Activated gamma-delta T cell treated with Interleukin-2 at 50 U/mL for 16 hours (primary cell): ENCODE data around the gene HOXA3.

Experiments used
- DNase-seq: peaks from one replicate; pipeline ENCODE4 v3.0.0-alpha.2; 2020

HOXA3 gene

DNA sequence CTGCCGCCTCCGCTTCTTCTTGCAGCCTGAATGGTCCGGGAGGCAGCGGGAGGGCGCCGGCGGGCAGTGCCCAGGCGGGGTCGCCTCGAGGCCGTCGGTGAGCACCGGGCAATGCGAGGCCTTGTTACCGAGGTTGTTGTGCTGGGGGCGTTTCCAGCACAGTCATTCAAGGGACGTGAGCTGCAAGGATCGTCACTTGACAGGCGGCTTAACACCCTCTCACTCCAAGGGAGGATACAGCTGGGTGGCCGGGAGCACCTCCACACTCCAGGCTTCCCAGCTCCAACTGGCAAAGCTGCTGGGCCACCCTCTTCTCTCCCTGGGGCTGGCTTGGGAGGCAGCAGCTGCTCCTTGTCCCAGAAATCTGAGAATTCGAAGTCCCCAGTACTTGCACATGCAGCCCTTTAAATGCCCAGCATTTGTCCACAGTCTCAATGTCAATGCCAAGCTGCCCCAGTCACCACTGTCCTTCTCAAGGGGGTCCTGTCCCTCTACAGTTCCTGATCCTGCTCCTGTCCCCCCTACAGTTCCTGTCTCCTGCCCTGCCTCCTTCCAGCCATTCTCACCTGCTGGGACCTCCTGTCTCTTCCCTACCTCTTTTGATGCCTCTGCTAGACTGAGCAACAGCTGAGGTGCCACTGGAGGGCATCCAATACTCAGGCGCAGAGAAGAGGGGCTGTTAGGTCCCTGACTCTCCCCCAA is 37.1 kb upstream of the HOXA3 start:
- no peak for DNase-seq

DNA sequence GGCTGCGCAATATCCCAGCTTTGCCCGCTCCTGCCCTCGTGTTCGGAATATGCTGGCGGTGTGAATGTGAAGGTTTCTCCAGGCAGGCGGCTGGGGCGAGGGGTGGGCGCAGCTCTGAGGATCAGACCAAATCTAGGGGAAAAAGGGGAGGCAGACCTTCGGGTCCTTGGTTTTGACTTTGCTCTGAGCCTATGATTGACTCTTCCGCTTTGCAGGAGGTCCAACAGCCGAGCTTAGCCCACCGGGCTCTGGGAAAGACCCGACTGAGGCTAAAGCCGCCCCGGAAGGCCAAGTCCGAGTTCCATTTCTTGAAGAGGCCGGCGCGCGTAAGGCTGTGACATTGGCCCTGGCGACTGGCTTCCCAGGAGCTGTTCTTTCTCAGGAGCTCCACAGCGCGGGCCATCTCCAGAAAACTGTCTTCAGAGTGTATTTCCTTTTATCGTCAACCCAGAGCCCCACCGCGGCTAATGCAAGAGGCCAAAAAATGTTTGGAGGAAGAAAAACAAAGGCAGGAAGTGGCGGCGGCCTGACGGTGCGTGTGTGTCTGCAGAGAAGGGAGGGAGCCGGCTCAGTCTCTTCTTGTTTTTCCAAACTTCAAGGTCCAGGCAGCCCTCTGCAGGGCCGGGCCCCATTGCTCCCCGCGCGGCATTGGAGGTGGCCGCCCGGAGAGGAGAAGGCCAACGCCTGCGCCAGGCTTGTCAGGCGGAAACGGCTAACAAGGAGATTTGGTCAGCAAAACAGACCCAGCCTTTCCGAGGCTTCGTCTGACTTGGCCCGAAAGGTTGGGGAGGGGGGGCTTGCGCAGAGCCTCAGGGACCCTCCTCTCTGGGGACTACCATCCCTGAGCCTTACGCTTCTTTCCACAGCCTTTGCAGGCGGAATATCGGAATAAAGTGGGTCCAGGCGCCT is 36.3 kb upstream of the HOXA3 start:
- DNase-seq = no peak

DNA sequence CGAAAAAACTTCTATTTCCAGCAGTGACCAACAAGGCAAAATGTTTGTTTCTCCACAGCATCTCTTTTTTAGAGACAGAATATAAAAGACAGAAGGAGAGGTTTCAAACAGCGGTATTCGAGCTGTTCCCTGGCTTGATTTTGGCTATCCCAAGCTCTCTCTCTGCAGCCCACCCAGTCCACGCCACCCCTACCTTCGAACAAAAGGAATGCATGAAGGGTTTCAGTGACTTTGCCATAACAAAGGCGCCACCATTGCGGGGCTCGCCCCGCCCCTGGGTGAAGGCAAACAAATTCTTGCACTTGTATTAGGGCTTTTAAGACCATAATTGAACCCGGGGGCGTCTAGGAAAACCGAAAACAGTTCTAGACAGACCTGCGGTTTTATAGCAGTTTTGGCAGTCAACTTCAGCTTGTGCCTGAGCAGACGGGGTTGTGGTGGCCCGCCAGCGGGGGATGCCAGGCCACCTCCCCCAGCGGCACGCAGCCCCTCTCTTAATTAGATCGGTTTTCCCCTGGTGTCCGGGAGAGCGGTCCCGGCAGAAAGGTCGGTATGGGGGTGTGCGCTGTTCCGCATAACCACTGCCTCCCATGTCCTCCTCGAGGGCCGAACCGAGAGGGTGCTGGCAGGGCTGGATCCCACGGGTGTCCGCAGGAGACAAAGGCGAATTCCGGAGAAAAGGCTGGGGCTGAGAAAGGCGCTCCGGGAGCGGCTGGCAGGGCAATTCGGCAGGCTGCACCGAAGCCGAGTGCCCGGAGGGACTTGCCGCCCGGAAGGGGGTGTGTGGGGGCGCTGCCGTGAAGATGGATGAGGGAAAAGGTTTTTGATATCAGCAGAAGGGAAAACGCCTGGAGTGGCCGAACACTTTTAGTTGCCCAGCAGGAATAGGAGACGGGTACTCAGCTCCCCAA is 35.3 kb upstream of the HOXA3 start:
- no peak for DNase-seq

DNA sequence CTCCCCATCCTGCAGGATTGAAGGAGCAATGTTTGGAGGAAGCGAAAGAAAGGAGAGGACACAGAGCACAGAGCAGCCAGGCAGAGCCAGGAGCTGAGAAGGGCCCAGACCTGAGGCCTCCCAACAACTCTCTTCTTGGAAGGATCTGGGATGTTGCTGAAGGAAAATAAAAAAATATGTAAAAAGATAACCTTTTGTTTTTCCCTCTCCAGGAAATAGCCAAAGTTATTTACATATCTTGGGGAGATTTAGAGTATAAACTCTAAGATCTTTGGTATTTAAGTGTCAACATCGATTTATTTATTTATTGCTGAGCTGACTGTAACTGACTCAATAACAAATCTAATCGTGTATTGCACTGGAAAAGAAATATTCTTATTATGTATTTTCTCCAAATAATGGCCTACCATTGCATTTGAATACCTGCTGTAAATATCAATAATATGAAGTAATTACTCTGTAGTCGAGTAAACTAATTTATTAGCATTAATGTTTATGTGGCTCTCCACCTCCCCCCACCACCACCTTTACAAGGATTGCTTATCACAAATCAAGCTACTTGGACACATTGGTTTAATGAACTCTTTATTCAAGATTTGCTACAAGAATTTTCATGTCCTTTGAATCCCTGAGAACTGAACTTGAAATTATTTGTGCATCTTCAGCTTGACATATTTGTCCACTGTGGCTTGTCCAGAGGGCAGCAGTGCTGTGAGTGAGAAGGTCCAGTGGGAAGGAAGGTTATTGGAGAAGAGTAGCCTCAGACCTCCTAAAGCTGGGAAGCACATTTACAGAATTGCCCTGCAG is 34.5 kb upstream of the HOXA3 start:
- no peak for DNase-seq

DNA sequence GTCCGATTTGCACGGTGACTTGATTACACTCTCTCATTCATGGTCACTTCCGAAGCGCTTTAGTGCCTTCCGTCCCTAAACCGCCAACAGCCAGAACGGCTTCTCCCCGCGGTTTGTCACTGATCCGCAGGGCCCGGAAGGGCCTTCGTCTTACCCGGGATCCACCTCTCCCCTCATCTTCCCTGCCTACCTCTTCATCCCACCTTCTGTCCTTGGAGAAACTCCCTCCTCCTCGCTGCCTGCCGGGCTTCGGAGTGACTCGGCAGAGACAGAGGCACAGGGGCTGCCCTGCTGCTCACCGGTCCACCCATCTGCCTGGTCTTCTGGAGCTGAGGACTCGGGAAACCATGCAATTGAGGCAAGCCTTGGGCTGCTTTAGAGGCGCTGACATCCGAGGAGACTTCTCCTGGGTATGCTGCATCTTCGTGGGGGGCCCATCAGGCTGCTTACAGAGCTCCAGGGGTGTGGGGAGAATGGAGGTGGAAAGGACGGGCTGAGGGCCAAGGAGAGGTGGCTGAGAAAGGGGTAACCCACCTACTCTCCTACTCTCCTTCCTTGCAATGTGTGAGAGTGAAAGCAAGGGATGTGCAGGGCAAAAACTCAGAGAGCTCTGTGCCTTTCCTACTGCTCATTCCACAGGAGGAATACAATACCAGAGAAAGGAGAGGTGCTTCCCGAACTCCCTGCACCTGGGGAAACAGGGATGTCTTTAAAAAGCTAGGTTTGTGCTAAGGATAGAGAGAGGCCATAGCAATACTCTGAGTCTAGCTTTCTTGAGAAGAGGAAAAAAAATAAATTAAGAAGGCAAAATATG is 33.7 kb upstream of the HOXA3 start:
- DNase-seq = no peak

DNA sequence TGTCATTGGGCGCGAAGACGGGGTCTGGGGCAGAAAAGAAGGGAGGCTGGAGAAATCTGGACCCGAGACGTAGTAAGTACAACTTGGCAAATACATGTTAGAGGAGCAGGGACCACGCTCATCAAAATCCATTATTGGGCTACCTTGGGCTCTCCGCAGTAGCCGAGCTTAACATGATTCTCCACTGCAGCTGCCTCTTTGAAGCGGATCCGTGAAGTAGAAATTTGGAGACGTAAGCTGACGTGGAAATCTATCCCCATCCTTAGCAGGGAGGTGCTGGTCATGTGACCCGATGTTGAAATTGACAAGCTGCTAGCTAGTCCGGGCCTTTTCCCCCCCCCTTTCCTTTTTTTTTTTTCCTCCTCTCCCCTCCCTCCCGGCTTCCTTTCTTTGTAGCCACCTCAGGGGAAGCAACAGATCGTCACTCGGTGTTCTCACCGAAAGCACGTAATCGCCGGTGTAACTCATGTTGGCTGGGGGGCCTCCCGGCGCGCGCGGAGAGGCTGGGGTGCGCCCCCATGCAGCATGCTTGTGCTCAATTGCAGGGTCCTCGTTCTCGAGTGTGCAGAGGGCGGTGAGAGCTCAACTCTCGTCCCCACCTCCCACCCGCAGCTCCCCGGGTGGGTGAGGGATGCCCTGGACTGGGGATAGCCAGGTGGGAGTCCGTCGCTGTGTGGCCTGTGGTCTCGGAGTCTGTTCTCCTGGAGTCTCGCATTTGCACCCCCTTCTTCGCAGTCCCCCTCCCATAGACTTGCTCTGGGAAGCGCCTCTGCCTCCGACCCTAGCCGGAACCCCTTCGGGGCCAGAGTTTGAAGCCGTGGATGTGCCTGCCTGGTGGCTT is 32.9 kb upstream of the HOXA3 start, which contains the start of gene HOXA11:
Gene HOXA11, minus strand, starts transcription at position 220 of the 841 bp plus-strand sequence. Its CDS starts 88 bp downstream, at position 132.
- no peak for DNase-seq

DNA sequence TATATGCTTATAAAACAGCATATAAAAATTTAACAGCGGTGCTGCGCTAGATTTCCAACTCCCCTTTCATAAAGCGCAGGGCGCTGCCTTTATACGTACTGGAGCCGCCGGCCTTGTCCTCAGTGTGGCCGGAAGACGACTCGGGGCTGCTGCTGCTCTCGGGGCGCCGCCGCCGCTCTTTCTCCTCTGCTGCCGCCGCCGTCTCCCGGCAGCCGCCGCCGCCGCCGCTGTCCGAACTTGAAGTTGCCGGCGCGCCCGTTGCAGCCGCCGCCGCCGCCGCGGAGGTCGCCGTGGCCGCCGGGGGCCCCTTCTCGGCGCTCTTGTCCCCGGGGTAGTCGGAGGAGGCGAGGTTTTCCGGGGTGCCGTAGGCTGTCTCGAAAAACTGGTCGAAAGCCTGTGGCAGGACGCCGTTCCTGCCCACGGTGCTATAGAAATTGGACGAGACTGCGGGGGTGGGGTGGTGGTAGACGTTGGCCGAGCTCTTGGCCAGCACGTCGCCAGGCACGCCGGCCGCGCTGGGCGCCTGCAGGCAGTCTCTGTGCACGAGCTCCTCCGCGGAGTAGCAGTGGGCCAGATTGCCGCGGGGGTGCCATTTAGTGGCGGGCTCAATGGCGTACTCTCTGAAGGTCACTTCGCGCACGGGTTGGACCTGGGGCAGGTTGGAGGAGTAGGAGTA is 32.1 kb upstream of the HOXA3 start:
- DNase-seq = no peak

DNA sequence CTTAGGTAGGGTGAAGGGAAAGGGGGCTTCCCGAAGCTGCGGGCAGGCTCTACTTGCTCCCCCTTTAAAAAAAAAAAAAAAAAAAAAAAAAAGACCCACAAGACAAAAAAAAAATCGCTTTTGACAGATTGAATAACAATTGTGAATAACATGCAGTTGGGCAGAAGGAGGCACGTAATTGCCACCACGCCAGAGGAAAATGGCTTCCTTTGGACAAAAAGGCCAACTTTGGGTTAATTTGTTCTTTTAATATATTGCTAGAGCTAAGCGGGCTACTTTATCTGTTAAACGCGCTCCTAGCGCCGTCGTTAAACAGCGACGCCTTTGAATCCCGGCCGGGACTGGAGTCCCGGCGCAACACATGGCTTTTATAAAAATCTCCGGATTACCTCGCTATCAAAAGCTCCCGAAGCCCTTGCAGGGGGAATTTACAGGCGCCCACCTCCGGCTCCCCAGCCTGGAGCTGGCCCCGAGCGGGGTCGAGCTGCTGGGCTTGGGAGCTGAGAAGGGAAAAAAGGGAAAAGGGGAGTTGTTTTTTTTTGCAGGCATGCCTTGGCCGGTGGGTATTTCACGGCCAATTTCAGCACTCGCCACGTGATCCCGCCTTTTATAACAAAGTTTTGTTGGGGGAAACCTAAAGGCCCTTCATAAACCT is 31.4 kb upstream of the HOXA3 start:
- no peak for DNase-seq

DNA sequence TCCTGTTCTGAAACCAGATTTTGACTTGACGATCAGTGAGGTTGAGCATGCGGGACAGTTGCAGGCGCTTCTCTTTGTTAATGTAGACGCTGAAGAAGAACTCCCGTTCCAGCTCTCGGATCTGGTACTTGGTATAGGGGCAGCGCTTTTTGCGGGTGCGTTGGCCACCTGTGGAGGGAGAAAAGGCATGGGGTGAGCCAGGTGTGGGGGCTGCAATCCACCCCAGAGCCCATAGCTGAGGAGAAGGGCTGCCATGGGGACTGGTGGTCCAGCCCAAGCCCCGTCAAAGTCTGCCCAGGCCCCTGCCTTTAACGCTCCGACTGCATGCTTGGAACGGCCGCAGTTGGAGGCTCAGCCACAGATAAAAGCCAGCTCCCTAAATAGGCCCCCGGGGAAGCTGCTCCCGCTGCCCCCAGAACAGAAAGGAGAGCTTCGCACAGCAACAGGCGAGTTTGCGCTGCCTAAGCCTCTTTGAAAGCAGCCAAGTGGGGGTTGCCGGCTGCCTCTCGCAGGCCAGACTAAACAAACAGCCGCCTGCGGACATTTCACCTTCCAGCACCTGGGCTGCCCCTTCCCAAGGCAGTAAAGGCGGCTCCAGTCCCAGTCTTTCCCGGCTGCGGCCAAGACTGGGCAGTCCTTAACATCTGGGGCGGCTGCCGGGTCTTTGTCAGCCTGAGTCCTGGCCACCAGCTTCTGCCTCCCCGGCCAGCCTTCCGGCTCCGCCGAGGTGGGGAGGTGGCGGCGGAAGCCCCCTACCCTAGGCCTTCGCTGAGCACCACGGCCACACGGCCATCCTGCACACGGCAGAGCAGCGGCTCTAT is 30.7 kb upstream of the HOXA3 start:
- no peak for DNase-seq

DNA sequence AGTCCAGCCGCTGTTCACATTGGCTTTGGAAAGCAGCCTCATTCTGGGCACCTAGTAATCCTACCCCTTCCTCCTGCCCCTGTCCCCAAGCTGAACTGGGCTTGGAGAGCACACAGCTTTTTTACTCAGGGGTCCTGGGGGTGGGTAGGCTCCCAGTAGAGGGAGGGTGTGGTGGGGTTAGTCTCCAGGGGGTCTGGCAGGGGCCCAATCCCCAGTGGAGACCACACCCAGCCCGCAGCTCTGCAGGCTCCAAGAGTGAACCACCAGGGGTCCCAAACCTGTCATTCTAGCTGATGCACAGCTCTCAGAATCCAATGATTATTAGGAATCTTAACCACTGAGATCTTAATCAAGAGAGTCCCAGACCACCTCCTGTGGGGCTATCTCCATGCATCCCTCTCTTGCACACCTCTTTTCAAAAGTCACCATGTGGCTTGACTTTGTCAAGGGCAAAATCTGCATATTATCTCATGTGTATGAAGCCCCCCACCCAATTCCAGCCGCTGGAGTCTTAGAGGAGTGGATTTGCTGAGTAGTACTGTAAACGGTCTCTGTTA is 30.0 kb upstream of the HOXA3 start:
- DNase-seq = no peak

DNA sequence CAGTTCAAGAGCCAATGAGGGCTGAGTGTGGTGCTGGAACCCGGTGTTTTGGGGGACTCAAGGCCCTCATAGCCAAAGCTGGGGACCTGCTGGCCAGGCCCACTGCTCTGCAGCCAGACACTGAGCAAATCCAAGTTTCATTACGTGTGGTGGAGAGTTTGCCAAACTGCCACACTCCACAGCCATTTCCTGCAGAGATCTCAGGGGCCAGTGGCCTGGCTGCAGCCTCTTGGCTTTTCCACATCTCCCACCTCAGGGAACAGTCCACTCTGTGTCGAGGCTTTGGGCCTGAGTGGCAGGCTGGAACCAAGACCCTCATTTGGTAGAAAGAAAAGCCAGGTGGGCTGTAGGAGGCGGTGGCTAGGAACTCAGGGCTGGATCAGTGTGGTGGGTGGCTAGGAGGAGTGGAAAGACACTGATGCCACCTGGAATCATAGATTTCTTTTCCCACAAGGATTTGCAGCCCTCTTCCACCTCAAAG is 29.5 kb upstream of the HOXA3 start:
- no peak for DNase-seq

DNA sequence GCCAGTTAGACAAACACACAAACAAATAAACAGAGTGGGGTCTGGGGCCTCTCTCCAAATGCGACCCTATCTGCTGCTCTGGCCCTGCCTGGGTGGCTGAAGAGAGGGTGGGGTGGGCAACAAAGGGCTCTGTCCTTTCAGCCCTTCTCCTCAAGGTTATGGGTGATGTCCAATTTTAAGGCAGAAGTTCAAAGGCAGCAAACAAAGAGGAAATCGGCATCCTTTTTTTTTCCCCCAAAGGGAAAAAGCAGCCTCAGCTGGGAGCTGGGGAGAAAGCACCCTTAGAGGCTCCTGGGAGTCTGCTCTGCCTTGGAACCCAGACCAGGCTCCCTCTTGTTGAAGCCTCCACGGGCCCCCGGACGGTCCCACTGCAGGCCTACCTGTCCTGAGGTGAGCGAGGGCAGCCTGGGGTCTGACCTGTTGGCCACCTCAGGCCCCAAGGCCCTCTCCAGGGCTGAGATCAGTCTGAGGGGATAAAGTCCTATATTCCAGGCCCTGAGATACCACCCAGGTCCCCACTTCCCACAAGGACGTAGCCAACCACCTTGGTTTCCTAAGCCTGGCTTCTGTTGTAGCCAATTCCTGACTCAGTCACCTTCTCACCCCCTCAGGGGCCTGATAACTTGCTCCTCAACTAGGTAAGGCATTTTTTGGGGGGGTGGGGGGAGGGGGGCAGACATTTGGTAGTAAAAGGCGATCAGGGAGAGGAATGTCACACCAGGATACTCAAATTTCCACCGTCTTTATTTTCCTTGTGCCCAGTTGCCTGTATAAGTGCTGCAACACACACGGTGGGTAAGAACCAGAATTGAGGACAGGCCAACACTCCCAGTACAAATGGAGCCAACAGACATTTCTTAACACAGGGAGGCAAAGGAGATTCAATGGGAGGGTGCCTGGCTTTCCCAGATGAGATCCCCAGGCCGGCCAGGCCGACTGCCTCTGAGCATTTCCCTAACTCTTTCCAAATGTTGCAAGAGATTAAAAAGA is 28.3 kb upstream of the HOXA3 start:
- DNase-seq = no peak

DNA sequence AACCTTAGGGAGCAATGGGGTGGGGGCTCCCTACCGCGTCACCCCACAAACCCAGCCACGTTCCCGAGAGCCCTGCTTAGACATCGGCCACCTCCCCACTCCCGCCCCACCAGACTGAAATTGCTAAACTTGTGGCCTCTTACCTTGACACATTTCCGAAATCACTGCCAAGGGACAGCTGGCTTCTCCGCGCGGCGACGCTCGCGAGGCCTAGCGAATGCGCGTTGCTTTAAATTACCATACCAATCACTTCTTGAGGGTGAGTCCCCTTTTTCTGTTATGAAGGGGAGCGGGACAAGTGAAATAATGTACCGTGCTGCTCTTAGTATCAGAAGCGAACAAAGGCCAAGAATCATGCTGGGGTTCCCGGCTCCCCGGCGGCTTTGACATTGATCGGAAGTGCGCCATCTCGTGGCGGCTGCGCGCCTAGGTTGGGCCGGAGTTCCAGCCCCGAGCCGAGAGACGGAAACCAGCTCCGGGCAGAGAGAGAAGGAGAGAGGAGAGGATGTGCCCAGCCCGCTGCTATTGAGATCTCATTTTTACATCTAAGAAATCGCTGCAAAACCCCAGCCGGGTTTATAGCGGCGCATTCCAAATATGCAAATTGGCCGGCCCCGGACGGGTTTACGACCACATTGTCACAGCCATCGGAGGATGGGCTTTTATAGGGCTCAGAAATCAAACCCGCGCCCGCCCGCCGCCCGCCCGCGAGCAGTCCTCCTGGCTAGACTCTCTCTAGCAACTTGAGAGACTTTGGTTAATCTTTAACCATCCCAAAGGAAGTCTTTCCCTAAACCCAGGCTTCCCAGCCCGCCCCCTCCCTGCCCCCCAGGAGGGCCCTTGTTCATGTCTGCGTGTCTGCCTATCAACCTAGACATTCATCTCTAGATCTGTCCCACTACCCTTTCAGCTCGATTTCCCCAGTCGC is 27.4 kb upstream of the HOXA3 start:
- DNase-seq = peak; percentile 58

DNA sequence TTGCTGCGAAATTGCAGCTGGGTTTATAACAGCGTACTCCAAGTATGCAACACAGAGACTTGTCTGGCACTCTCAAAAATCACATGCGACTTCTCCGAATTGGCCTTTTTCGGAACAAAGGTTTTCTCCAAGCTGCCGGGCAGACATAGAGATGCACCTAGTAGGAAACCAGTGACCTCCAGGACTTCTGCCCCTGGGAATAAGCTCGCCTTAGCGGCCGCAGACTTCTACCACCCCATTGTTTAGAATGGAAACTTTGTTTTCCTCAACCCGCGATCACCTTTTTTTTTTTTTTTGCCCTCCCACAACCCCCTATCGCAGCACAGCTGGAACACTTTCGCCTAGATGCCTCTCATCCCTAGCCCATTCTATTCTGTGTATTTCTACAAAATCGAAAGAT is 26.6 kb upstream of the HOXA3 start:
- DNase-seq = no peak

DNA sequence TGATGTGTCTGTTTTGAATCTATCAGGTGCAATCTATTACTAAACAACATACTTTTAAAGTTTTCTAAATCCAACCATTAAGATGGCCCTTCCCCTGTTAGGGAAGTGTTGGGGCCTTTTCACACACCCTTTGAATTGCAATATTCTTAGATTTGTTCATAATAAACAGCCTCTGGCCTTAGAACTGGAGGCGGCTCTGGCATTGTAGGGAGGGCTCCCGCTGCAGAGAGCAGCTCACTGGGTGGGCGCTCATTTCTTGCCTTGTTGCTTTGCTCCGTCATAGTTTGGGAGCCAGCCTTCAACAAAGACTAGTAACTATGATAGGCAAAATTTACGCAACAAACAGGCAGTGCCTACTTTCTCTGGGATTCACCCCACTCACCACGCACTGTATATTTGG is 26.0 kb upstream of the HOXA3 start:
- DNase-seq = no peak
